ENCODE data around the gene UBE2E2.

GRCh38 chr3:23213813-23214212 lies 10.7 kb downstream of the UBE2E2 start:
- no peak for TF ChIP-seq CTCF (conservative IDR thresholded peaks at IDR 0.05 in 1 of 2, IDR thresholded peaks at IDR 0.05 in 1 of 2; ENCODE audit: extremely low read depth in 1 of 2, insufficient read depth in 1 of 2, low read depth in 1 of 2, low read length in 2 of 2)
- no peak for TF ChIP-seq EZH2 (IDR thresholded peaks at IDR 0.05; ENCODE audit: borderline replicate concordance, low read length)
